NCI-H1930 (cell line): ENCODE results near the gene MEGF8.
A peak's percentile ranks its signal among the peaks of the same experiment; 100 is the strongest.

Experiments
- DNase-seq, 2 experiments: peaks; one replicate each; lab custom pipeline; 2025; lab: John Stamatoyannopoulos, UW

Gene MEGF8

GRCh38 chr19:42412661-42413076 is 87.2 kb downstream of the MEGF8 start:
- no peak for DNase-seq

- no peak for DNase-seq
Observed at GRCh38 chr19:42419309-42419708, 93.9 kb downstream of the MEGF8 start.

DNA sequence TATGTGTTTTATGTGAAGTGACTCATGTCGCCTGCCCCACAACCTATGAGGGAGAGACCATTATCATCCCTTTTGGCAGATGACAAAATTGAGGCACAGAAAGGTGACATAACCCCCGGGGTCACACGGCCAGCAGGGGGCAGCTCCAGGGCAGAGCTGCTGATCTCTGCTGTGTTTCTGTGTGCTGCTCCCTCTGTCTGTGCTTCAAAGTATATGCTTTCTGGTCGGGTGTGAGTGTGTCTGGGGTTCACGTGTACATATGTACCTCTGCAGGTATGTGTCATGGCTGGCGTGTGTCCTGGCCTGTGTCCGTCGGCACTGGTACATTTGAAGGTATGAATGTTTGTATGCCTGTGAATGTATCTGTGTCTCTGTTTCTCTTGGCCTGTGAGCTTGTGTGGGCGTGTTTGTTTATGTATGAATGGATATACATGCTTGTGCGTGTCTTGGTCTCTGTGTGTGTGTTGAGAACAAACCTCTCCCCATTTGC is 94.7 kb downstream of the MEGF8 start:
- peak in 1 of 2 experiments; percentile 27 for DNase-seq

DNA sequence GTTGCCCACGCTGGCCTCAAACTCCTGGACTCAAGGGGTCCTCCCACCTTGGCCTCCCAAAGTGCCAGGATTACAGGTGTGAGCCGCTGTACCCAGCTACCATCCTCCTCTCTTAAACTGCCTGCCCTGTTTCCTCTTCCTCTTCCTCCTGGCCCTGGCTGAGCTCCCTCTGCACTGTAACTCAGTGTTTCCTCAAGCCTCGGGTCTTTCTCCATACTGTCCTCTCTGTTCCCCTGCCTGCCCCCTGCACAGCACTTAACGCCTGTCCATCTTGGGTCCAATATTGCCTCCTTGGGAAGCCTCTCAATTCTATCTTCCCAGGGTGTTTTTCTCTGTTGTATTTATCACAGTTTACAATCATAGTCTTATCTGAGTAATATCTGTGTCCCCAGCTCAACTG is 95.7 kb downstream of the MEGF8 start:
- no peak for DNase-seq

GRCh38 chr19:42421591-42422031 is 96.2 kb downstream of the MEGF8 start:
- no peak for DNase-seq

DNA sequence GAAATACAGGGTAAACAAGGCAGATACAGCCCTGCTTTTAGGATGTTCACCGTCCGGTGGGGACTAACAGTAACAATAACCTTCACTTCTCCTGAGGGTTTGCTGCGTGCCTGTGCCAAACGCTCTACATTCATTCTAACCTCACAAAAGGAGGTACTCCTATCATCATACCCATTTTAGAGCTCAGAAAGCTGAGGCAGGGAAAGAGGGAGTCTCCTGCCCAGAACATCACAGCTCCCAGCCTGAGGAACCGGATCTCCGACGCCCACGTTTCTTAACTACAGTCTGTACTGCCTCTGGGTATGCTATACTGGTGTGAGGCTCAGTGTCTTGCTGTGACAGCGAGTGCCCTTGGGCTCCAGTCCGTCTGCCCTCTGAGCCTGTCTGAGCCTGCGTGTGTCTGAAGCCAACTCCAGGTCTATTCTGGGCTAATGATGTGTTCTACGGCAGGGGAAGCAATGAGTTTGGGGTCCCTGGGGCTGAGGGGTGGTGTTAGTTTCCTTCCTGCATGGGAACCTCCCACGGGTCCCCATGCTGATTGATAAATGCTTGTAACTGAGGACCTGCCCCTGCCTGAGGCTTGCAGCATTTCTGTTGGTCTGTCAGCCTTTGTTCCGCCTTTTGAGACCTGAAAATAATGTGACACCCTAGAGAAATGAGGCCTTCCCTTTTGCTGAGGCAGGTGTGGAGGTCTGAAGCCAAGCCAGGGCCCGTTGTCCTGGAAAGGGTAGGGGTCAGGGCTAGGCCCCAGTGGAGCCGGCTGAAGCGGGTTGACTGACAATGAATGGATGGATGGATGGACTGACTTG is 96.9 kb downstream of the MEGF8 start:
- DNase-seq, result no peak

DNA sequence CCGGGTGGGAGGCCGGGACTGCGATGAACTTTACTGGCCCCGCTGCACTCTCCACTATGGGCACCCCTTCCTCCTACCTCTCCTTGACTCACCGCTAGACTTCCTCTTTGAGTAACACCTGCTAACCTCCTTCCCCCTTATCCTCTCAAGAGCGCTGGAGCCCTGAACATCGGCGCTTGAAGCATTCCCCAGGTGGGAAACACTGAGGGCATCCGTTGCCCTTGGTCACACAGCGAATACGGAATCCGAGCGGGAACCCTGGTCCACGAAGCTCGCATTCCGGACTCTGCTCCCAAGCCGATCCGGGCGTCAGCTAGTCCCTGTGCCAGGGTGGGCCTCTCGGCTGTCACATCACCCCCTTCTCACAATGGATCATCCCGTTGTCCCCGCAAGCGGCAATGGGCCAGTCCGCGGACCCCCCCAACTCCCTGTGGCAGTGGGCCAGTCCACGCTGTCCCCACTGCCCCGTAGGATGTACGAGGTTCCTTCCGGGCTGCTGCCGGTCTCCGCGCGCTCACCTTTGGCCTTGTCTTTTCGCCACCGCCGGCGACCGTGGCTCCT is 97.5 kb downstream of the MEGF8 start:
- peak in 1 of 2 experiments; percentile 51 for DNase-seq

- DNase-seq, result peak; percentile 82 to 84
Observed at GRCh38 chr19:42423462-42424344, 98.3 kb downstream of the MEGF8 start.

GRCh38 chr19:42424345-42424707 is 98.9 kb downstream of the MEGF8 start:
- no peak for DNase-seq

DNA sequence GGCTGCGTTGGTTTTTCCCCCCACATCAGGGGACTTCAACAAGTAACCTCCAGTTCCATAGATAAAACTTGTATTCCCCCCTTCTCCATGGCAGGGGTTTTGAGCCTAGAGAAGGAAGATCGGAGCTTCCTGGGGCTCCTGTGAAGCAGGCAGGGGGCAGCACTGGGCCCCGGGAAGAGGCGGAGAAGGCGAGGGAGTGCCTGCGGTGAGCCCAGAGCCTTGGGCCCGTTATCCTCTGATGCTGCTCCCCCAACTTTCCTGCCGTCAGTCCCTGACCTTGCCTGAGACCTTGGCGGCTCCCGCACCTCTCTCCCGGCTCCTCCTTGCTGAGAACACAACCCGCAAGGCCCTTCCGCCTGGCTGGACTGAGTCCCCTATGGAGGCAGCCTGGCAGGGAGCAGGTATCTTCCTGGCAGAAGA is 99.3 kb downstream of the MEGF8 start:
- no peak for DNase-seq

DNA sequence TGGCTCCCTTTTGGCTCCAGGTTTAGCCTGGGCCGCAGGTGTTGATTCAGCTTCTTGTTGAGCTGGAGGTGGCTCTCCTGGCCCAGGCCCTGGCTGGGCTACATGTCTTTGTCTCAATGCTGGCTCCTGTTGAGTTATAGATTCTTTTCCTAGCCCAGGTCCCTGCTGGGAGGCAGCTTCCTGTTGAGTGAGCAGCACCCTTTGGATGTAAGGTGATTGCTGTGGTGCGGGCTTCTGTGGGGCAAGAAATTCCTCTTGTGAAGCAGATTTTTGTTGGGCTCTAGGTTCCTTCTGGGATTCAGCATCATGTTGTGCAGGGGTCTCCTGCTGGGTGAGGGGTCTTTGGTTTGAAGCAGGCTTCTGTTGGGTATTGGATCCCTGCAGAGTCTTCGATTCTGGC is 101.2 kb downstream of the MEGF8 start:
- DNase-seq, result no peak

- DNase-seq, result no peak
Observed at GRCh38 chr19:42427313-42427712, 101.9 kb downstream of the MEGF8 start, which contains the start of gene LIPE. Gene LIPE (minus strand): TSS chr19:42427388. CDS start chr19:42427149, 239 bp downstream.
